SH-SY5Y (cell line): Measurements from ENCODE around the gene KIAA1328.

ENCODE experiments used
- GATA2 ChIP-seq: IDR thresholded peaks from 2 replicates; pipeline ENCODE4 v1.6.1; 2011; ENCODE audit warnings: mild to moderate bottlenecking, low read depth, low read length
- GATA3 ChIP-seq: IDR thresholded peaks from 2 replicates; pipeline ENCODE4 v1.6.1; 2011; ENCODE audit warnings: low read depth, mild to moderate bottlenecking, low read length, moderate library complexity

Gene KIAA1328

GRCh38 chr18:37175727-37176620 is 347.0 kb downstream of the KIAA1328 start:
- TF ChIP-seq GATA2: no peak
- TF ChIP-seq GATA3: no peak

DNA sequence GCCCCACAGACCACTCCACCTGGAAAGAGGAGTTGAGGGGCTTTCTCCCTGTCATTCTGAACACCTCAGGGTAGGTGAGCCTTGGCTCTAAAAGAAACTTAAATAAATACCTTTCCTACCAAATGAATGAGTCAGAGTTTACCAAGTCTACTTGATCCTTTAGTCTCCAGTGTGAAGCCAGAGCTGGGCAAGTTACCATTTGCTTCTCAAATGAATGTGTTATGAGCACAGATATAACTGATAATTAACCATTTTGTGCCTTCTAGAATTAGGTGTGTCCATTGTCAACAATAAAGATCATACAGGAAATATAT is 347.7 kb downstream of the KIAA1328 start:
- TF ChIP-seq GATA3: no peak
- no peak for TF ChIP-seq GATA2

DNA sequence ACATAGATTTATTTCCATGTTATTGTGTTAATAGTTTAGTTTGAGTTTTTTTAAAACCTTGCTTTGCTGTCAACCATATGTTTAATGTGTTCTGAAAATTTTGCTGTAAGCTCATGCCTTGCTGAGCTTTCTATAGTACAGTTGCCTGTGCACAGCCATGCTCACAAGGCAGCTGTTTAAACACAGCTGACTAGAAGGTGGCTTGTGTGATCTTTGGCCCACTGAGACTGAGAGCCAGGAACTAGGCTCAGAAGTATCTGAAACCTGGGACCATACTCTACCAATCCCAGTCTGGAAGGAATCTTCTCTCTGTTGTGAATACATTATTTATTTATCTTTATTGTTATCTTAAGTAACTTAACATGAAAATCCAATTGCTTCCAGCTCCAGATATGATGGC is 350.5 kb downstream of the KIAA1328 start:
- no peak for TF ChIP-seq GATA3

DNA sequence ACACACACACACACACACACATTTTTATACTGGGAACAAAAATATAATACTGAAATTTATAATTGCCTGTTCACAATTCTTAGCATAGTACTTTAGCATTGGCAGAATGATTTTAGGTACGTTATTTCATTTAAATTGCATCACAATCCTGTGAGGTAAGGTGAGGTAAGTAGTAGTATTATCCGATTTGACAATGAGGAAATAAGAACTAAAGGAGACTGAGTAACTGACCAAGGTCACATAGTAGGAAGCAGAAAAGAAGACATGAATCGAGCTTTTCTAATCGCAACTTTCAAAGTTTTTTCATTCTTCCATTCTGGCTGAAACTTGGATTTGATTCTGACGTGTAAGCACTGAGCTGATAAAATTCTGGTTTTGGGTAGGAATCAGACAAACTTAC is 351.2 kb downstream of the KIAA1328 start:
- TF ChIP-seq GATA3 (no peak), GATA2 (no peak)

- no peak for TF ChIP-seq GATA2
- TF ChIP-seq GATA3: no peak
Measured at GRCh38 chr18:37182340-37183135, 353.6 kb downstream of the KIAA1328 start.

- TF ChIP-seq GATA2 (no peak), GATA3 (no peak)
Measured at GRCh38 chr18:37184209-37184868, 355.4 kb downstream of the KIAA1328 start.

GRCh38 chr18:37188016-37188791 is 359.3 kb downstream of the KIAA1328 start:
- TF ChIP-seq GATA3: no peak
- no peak for TF ChIP-seq GATA2

GRCh38 chr18:37199741-37200140 is 370.8 kb downstream of the KIAA1328 start:
- TF ChIP-seq GATA3 (no peak), GATA2 (no peak)

- TF ChIP-seq GATA3 (no peak), GATA2 (no peak)
Measured at GRCh38 chr18:37207343-37207742, 378.4 kb downstream of the KIAA1328 start.

- TF ChIP-seq GATA2: no peak
- no peak for TF ChIP-seq GATA3
Measured at GRCh38 chr18:37210781-37211180, 381.9 kb downstream of the KIAA1328 start.

GRCh38 chr18:37218022-37218590 is 389.2 kb downstream of the KIAA1328 start:
- TF ChIP-seq GATA2: no peak
- TF ChIP-seq GATA3: no peak

DNA sequence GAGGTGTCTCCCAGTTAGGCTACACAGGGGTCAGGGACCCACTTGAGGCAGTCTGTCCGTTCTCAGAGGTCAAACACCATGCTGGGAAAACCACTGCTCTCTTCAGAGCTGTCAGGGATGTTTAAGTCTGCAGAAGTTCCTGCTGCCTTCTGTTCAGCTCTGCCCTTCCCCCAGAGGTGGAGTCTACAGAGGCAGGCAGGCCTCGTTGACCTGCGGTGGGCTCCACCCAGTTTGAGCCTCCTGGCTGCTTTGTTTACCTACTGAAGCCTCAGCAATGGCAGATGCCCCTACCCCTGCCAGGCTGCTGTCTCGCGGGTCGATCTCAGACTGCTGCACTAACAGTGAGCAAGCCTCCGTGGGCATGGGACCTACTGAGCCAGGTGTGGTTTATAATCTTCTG is 390.3 kb downstream of the KIAA1328 start:
- TF ChIP-seq GATA3 (no peak), GATA2 (no peak)

DNA sequence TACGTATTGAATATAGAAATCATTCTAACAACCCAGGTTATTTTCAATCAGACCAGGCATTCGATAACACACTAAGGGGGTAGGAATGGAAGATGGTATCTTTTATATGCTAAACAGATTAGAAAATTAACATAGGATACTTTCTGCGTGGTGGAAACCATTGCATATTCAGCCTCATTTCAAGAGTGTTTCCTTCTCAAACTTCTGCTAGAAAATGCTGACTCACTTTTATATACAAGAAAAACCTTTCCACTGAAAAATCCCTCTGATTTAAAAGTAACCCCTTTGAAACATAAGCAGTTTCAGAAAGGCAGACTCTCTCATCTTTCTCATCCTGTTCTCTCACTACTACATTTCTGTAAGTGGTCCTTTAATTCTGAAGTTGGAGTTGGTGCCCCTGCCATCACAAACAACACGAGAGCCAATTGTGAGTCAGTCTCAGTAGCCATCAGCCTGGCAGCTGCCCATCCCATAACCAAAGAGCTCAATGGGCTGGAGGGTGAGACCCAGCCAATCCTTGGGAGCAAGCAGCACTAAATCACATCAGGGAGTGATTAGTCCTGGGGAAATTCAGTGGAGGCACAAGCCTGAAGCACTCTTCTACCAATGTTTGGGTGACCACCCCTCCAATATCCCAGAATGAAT is 393.5 kb downstream of the KIAA1328 start:
- TF ChIP-seq GATA3 (no peak), GATA2 (no peak)
